Heart right ventricle (tissue), 16 donors: ENCODE data around the gene ATG13. TPM values are rescaled to one million over a fixed set of nuclear protein-coding genes. Genes with fewer than 3 reads are reported as not detected.
A peak's percentile ranks its signal among the peaks of the same experiment; 100 is the strongest.

Source experiments
- ATAC-seq, 8 donors: fragments of 200-7000 bp; cut with Tn5 transposase; one replicate each; pipeline ENCODE4 v1.9.1; 2020; ENCODE audit warnings: mild to moderate bottlenecking in 8 of 8, moderate library complexity in 8 of 8, moderate number of reproducible peaks in 1 of 8
- DNase-seq, 2 donors: peaks; one replicate each; pipeline ENCODE4 v3.0.0-alpha.2; 2020
- H3K27ac ChIP-seq, 10 donors: fragments of 200-600 bp; sonication (generic) in 2 of 10; one replicate each; pipeline versions ENCODE4 v1.5.0 to v1.8.0; 2020 to 2022; ENCODE audit warnings: mild to moderate bottlenecking in 3 of 10
- H3K27me3 ChIP-seq, 7 donors: fragments of 200-600 bp; one replicate each; pipeline ENCODE4 v1.8.0; 2021 to 2022; ENCODE audit warnings: mild to moderate bottlenecking in 2 of 7
- H3K36me3 ChIP-seq, 9 donors: fragments of 200-600 bp; sonication (generic) in 1 of 9; one replicate each; pipeline versions ENCODE4 v1.5.0 to v1.8.0; 2020 to 2022; ENCODE audit warnings: mild to moderate bottlenecking in 2 of 9
- H3K4me1 ChIP-seq, 9 donors: fragments of 200-600 bp; sonication (generic) in 1 of 9; one replicate each; pipeline versions ENCODE4 v1.5.0 to v1.8.0; 2020 to 2022; ENCODE audit warnings: mild to moderate bottlenecking in 4 of 9
- H3K4me3 ChIP-seq, 10 donors: fragments of 200-600 bp; sonication (generic) in 2 of 10; one replicate each; pipeline versions ENCODE4 v1.5.0 to v1.8.0; 2020 to 2022; ENCODE audit warnings: mild to moderate bottlenecking in 7 of 10, moderate library complexity in 2 of 10
- H3K9me3 ChIP-seq, 11 donors: fragments of 200-600 bp in 10 of 11; sonication (generic) in 2 of 11; one replicate each; pipeline versions ENCODE4 v1.5.0 to v1.8.0; 2013 to 2022; ENCODE audit warnings: mild to moderate bottlenecking in 2 of 11, control low read depth in 1 of 11, moderate library complexity in 1 of 11
- CTCF ChIP-seq, 9 donors: fragments of 200-600 bp; sonication (generic) in 2 of 9; IDR thresholded peaks; one replicate each; pipeline versions ENCODE4 v1.5.0 to v1.8.0; 2021 to 2022; ENCODE audit warnings: antibody characterized with exemption in 9 of 9, mild to moderate bottlenecking in 5 of 9, moderate library complexity in 1 of 9
- WGBS, 2 donors: extraction: QIAGEN DNeasy Blood & Tissue Kit; methylation state at CpG; one replicate each; pipeline ENCODE4 v1.1.7; 2013; ENCODE audit warnings: inconsistent platforms in 1 of 2; 5-methylcytosine and 5-hydroxymethylcytosine counted together
- intact Hi-C, 10 donors: fragments of 100-400 bp; cut with DNase I; formaldehyde crosslinking; loops; one replicate each; pipeline versions ENCODE4 v1.11.1 to v1.14.2; 2022
- polyA plus RNA-seq, 2 donors: library from polyadenylated mRNA; stranded (reverse); fragments of 200-250 nt; gene quantifications; one replicate each; pipeline ENCODE4 v1.2.3, GENCODE V29; 2013
- total RNA-seq, 10 donors: library from RNA; stranded (reverse); fragmentation: NEBNext Ultra II Directional in 3 of 10; extraction: Animal tissue kit (Norgen Biotek cat#: 25700) in 3 of 10; gene quantifications; one replicate each; pipeline versions ENCODE4 v1.2.1 to v1.2.4, GENCODE V29; 2021 to 2023
- donor health status: Arrhythmogenic right ventricular cardiomyopathy.
- donor health status: ischemic (EF 13 %, LVEDD 7.1; RV severe dilation, severe dysfunction).
- donor health status: healthy with polysubstance abuse.
- donor health status: DM: no; HTN: yes; CAD: no.
- donor health status: DM: no; HTN: no; CAD: no.
- donor health status: ischemic (EF 25% LVEDD 6.9; RV normal size, moderate dysfunction).
- donor health status: ischemic (EF 25% LVEDD 5.7; RV mildly dilated, moderate dysfunction).
- donor health status: healthy.
- donor health status: DM: yes; HTN: yes; CAD: no.
- donor health status: Ischemic cardiomyopathy.
- donor health status: ischemic (EF 35%, LVEDD 5.7; RV mildly dilated, moderate dysfunction).
- donor health status: nonischemic (EF 11% LVEDD 7.7; RV severe dilation, severe dysfunction).
- donor health status: DM: yes; HTN: yes; CAD: no.
- donor health status: PGD.
- donor health status: ischemic (EF 29% LVEDD 5.4; RV normal size, mild dysfunction).
- donor health status: nonischemic (EF 23%, LVEDD 6.1; RV moderate dilation, normal function).

The ATG13 gene
- total and polyA plus RNA-seq, 12 donors = 25.8 to 50.6 (median 40.8) TPM

DNA sequence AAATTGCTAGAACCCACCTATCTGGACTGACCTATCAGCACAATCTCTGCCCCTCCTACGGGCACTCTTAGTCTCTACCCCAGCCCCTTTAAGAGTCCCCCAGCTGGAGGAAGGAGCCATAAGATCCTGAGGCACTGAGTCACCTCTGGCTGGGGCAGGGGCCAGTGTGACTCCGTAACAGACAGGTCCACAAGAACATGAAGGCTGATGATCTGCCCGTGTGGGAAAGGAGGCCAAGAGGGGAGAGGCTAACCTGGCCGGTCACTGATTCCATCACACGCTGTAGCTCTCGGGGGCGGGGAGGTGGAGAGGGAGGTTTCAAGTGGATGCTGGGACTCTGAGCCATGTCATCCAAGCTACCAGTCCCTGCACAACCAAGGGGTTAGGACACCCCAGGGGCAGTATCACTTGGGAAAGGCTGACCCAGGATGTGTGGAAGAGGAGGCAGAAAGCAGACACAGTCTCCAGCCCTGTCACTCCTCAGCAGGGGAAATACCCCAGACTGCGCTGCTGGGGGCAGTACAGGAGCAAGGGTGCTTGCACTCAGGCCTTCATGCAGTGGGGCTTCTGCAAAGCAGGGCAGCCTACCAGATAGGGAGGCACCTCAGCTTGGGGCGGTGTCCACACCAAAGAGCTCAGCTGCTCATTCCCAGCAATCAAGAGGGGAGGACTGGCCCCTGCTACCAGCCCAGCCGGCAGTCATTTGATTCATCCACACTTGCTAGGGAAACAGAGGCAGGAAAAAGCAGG is 60.8 kb downstream of the ATG13 start:
- intact Hi-C loops = no loop called here
- Histone ChIP-seq H3K27me3 (no peaks in the 10 kb centered on the region), H3K4me3 (no peak overlapping the region), H3K9me3 (no peaks in the 10 kb centered on the region), H3K4me1 (peaks cover 13 to 55% (median 46%) of the 10 kb centered on the region in 9 donors), H3K27ac (peak overlapping the region in 4 of 10 donors; percentile 4 to 88 (median 82)), H3K36me3 (peaks cover 5 to 85% (median 48%) of the 10 kb centered on the region in 9 donors)
- WGBS, 2 donors = 81 to 82% methylated on average over 10 of the region's 10 CpGs
- ATAC-seq (no peak), DNase-seq (no peak)
- TF ChIP-seq CTCF (IDR thresholded peaks at IDR 0.05) = no peak

DNA sequence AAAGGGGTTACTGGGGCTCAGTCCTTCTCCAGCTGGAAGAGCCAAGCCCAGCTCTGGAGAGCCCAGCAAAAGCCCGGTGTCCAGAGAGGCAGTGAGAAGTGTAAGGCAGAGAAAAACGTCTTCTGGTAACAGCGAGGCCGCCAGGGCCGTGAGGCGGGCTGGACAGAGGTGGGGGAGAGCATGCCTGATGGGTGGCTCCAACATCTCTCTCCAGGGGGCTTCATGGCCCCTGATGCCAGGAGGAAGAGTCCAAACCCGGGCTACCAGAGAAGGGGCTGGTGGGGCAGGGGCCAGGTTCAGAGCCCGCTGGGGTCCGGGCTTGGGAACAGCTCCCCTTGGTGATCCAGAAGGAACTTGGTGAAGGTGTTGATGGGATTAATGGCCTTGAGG is 61.4 kb downstream of the ATG13 start:
- Histone ChIP-seq H3K27ac (peak overlapping the region in 3 of 10 donors; percentile 81 to 88 (median 83)), H3K4me1 (peaks cover 13 to 55% (median 46%) of the 10 kb centered on the region in 9 donors), H3K9me3 (no peaks in the 10 kb centered on the region), H3K4me3 (no peak overlapping the region), H3K36me3 (peaks cover 5 to 81% (median 45%) of the 10 kb centered on the region in 9 donors), H3K27me3 (no peaks in the 10 kb centered on the region)
- intact Hi-C loops = no loop called here
- no peak for DNase-seq
- no peak for ATAC-seq
- 91 to 94% methylated on average over 9 of the region's 9 CpGs for WGBS, 2 donors
- TF ChIP-seq CTCF (IDR thresholded peaks at IDR 0.05) = no peak

DNA sequence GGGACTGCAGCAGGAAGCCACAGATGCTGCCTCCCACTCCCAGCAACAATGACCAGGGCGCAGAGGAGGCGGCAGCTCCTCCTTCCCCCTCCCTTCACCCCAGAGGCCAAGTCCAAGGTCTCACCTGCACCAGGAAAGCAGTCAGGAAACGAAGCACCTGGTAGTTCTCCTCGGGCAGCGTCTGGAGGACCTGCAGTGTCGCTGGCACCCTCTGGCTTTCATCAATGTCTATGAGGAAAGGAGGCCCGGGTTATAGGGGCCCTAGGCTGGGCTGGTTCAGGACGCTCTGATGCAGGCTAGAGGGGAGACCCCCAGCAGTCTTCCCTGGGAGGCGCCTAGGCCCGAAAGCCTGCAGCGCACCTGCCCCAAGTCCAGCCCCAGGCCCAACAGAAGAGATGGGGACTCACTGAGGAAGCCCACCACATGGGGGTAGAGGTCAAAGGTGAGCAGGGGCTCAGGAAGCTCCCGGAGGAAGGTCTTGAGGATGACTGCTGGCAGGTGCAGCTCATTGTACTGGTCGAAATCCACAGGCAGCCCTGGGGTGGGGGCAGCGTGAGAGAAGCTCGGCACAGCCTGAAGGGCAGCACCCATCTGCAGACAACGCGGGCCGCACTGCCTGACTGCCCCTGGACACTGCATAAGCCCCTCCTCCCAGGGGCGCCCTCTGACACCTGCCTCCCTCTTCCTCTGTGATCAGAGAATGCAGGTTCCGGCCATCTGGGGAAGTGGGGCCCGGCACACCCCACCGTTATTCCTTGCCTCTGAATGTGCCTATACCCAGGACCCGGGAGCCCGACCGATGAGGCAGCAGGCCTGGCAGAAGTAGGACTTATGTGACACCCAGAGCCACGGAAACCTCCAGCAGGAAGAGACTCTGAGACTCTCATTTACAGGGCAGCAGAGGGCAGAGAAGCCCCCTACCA is 62.1 kb downstream of the ATG13 start:
- no peak for DNase-seq
- WGBS, 2 donors = 89 to 90% methylated on average over 26 of the region's 26 CpGs
- ATAC-seq = no peak
- peaks cover 12 to 54% (median 46%) of the 10 kb centered on the region in 9 donors for H3K4me1 ChIP-seq
- H3K27me3 ChIP-seq = no peaks in the 10 kb centered on the region
- no peak overlapping the region for H3K27ac ChIP-seq
- H3K9me3 ChIP-seq = no peaks in the 10 kb centered on the region
- peaks cover 5 to 82% (median 45%) of the 10 kb centered on the region in 9 donors for H3K36me3 ChIP-seq
- TF ChIP-seq CTCF (IDR thresholded peaks at IDR 0.05) = no peak
- intact Hi-C loops = loop anchor here in 1 of 10 donors (1.0 kb wide), 1 partner anchor 39 kb away; no protein-coding TSS in a partner anchor
- no peak overlapping the region for H3K4me3 ChIP-seq

GRCh38 chr11:46680164-46680760 is 62.9 kb downstream of the ATG13 start:
- Histone ChIP-seq H3K4me3 (no peak overlapping the region), H3K4me1 (peaks cover 4 to 54% (median 46%) of the 10 kb centered on the region in 9 donors), H3K27ac (no peak overlapping the region), H3K9me3 (no peaks in the 10 kb centered on the region), H3K36me3 (peaks cover 5 to 90% (median 45%) of the 10 kb centered on the region in 9 donors), H3K27me3 (no peaks in the 10 kb centered on the region)
- ATAC-seq = no peak
- WGBS, 2 donors = 89 to 92% methylated on average over 21 of the region's 21 CpGs
- intact Hi-C loops = loop anchor here in 1 of 10 donors (1.0 kb wide), 1 partner anchor 40 kb away; no protein-coding TSS in a partner anchor
- DNase-seq = no peak
- TF ChIP-seq CTCF (IDR thresholded peaks at IDR 0.05) = no peak
